Stimulated activated CD4-positive, alpha-beta T cell treated with anti-CD3 and anti-CD28 coated beads, Interleukin-15, amount 100 ng/mL, for 48 hours (primary cell): ENCODE results near the gene AKT1.
"Not testable (repeated sequence)": the region's sequence is repeated elsewhere in the genome, so short reads cannot be mapped to it uniquely, and the experiment has no call there.

Source experiments
- DNase-seq, 2 donors: peaks; one replicate each; pipeline ENCODE4 v3.0.0-alpha.2; 2020; ENCODE audit warnings: low read depth in 2 of 2

AKT1 gene

DNA sequence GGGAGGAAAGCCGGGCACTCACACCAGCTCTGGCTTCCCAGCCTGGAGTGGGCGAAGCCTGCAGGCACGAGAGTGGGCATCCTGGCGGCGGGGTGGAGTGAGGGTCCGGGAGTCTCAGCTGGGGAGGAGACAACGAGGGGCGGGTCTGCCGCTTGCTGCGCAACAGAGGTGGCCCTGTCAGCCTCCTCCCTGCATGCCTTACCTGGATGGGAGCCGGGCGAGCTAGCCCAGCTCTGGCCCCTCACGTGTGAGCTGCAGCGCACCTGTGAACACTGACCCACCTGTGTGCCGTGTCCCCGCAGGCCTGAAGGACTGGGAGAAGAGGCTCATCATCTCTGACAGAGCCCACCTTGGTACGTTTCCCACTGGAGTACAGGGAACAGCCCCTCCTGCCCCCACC lies 56.5 kb downstream of the AKT1 start:
- no peak for DNase-seq

DNA sequence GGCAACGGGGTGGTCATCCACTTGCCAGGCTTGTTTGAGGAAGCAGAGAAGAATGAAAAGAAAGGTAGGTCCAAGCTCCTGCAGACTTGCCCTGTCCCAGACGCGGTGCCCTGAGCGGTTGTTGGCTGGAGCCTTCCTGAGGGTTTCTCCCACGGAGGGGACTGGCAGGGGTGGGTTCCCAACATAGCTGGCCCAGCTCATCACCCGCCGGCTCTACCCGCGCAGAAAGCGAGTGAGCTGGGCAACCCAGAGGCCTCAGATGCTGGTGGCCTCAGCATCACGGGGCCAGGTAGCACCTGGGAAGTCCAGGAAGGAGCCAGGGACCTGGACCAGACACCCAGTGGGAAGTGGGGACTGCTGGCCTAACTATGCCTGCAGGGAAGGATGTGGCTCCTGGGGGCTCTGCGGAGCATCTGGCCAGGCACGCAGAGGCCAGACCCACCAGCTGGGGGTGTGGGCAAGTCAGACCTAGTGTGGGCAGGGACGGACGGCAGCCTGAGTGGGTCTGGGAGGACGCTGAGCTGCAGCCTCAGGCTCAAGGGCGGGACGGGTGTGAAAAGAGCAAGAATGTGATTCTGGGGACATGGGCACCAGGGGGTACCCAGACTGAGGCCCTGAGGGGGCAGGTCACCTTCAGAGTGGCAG lies 57.1 kb downstream of the AKT1 start:
- DNase-seq = no peak

DNA sequence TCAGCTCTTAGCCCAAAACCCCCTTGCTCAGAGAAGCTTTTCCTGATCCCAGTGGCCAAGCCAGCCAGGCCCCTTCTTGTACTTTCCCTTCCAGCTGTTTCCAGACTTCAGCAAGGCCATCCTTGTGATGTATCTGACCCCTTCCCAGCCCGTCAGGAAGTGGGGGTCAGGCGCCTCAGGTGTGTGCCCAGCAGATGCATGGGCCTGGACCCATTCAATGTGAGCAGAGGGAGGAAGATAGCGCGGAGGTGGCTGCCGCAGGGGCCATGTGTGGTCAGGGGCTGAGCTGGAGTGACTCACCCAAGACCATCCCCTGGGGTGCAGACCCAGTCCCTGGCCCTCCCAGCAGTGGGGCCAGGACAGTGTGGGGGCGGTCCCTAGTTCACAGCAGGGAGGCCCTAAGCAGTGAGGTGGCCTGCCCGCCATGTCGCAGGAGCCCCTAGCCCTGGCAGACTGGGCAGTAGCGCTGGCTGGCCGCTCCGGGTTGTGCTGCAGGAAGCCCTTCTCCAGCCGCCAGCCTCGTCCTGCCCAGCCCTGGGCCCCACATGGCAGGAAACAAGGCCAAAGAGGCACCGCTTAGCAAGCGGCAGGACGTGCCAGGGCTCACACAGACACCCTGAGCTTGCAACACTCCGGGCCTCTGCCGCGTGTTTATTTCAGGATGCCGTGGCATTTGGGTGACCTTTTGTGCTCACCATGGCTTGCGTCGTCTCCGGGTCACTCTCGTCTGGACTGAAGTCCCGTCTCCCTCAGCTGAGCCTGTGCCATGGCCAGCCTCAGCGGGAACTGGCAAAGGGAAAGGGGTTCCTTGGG lies 59.5 kb downstream of the AKT1 start:
- DNase-seq = no peak

DNA sequence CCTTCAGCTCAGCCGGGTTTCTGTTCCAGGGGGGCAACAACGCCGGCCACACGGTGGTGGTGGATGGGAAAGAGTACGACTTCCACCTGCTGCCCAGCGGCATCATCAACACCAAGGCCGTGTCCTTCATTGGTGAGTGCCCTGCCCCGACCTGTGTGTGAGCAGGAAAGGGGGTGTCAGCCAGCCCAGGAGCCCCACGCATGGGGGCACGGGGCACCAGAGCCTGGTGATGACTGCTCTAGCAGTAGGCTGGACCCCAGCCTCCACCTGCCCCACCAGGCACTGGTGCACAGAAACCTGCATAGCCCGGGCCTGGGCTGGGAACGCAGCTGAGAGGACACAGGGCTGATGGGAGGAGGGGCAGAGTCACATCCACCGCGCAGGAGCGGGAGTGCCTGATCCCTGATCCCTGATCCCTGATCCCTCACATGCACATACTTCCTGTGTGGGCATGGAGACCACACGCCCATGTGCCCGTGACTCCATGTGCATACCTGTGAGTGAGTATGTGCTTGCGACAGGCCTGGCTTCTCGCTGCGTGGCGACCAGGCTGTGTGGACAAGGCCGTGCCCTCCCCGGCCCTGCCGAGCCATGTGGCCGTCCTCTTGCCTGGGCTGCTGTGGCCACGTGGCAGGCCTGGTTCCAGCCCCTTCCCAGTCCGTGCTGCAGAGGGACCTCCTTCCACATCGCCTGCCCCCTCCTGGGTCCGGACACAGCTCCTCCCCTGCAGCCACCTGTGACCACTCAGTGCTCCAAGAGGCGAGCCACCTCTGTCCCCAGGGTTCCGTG lies 60.4 kb downstream of the AKT1 start:
- DNase-seq = no peak

DNA sequence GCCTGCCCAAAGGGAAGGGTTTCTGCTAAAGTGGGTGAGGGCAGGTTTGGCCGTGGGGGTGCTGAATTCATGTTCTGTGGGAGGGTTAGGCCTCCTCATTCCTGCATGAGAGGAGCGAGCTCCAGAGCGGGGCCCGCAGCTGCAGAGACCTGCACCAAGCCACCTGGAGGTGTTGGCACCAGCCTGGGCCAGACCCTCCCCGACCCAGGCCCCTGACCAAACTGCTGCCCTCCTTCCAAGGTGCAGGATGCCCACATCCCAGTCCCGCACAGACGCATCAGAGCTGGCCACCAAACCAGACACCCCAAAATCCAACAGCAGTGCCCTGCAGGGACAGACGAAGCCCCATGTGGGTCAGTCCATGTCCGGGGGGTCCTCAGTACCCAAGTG lies 61.0 kb downstream of the AKT1 start:
- DNase-seq = no peak

DNA sequence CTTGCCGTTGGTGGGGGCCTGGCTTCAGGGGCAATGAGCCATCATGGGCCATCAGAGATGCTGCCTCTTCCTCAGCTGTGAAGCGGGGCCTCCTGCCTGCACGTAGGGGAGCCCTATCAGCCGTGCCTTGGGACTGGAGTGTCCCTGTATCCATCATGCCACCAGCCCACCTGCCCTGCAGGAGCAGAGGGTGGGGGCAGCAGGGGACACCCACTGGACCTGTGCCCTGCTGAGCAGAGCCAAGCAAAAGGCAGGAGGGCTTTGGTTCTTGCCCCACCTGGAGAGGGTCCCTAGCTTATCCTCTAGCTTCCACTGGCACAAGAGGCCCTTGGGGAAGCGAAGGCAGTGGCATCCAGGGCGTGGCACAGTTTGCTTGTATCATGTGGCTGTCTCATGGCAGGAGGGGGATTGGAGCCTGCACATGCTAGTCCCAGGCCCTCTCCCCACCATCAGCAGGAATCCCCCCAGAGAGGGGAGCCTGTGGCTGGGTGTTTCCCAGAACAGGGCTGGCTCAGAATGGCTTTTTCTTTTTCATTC lies 61.4 kb downstream of the AKT1 start:
- no peak for DNase-seq

DNA sequence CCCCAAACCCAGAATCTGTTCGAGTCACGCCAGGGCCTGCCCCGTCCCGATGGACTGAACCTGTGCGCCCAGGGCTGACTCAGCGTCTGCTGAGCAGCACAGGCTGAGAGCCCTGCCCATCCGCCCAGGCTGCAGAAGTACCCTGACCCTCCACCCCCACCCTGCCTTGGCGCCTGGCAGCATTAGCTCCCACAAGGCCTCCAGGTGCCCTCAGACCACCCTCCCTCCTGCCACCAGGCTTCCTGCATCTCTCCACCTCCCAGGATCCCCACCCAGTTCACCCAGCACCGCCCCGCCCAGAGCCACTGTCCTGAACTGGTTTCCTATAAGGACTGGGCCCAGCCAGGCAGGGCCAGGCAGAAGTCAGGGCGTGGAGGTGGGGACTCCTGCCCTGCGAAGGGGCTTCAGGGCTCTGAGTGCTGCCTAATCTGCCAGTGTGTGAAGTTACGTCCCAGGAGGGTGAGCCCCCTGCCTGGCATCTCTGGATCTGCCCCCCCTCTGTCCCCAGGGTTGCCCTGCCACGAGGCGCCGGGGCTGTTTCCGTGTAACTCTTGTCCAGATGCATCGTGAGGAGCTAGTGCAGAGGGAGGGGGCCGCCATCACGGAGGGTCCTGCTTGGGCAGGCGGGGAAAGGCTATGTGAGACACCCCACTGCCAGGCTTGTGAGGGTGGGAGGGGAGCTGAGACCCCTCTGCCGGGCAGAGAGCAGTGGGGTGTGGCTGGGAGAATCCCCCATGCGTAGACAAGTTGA lies 62.4 kb downstream of the AKT1 start:
- DNase-seq = no peak

DNA sequence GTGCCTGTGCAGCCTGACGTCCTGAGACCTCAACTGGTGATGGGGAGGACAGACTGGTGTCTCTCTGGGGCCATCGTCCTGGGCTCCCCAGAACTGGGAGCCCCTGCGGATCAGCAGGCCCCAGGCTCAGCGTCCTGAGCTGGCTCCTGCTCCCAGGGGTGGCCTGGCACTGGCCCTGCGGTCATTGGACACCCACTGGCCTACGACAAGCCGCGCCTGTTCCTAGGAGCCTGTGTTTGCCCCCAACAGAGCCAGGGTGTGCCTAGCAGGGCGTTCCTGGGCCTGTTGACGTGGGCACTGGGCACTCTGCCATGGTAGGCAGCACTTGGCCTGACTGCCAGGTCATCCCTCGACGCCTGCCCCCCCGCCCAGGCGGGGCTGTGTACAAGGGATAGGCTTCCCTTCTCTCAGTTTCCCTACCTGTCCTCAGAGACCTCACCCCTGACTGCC lies 63.2 kb downstream of the AKT1 start:
- DNase-seq = no peak

DNA sequence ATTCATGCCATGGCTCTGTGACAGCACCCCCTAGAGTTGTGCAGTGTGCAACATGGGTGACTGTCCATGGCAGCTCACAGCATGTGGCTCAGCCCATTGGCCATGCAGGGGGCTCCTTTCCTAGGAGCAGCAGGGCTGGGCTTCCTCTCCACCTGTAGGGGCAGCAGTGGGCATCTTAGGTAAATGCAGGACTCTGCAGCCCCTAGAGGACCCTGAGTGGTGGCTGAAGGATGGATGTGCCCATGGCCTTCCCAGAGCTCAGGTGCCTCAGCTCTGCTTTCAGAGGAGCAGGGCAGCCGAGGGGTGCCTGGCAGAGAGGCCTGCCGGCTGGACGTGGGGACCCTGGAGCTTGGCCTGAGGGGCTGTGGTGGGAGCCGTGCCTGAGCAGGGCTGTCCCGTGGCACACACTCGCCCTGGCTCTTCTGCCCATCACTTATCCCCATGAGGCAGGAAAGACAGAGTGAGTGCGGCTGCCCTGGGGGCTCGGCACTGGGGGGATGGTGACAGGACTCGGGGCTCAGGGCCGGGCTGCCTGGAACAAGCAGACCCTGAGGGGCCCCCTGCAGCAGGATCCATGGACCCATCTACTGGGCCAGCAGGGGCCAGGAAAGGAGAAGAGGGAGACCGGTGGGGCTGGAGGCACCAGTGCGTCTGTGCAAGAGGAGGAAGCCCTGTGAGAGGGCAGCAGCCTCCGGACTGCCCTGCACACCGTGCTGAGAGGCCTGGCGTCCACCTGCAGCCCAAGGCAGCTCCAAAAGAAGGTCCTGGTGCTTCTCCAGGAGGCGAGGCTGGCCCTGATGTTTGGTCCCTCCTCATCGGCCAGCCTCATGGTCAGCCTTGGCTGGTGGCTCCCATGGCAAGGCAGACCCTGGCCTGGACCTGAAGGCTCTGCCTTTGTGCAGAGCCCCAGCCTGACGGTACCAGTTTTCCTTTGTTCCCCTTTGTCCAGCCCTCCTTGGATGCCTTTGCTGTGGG lies 63.9 kb downstream of the AKT1 start:
- DNase-seq = no peak

DNA sequence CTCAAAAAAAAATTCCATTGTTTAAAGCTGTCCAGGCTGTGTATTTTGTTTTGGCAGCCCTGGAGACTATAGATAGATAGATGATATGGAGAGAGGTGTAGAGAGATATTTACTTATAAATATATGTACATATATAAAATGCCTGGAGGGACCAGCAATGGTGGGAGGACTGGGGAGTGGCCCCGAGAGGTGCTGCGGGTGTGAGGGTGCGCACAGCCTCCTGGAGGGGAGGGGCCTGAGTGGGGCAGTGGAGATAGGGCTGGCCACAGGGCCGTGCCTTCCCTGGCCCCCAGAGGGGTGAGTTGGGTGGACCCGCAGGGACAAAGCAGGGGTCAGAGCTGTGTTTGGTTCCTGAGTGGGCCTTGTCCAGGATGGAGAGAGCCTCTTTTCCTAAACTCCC lies 65.1 kb downstream of the AKT1 start:
- no peak for DNase-seq

DNA sequence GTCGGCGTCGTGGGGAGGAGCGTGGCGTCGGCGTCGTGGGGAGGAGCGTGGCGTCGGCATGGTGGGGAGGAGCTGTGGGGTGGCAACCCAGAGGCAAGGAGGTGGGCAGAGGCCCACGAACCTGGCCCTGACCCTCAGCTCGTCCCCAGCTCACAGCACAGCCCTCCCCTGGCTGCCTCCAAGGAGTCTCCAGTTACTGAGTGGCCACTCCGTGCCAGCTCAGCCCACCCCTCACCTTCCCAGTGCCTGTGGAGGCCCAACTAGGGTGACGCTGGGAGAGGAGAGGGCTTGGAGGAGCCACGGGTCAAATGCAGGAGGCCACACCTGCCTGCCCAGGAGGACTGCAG lies 65.7 kb downstream of the AKT1 start:
- no peak for DNase-seq

DNA sequence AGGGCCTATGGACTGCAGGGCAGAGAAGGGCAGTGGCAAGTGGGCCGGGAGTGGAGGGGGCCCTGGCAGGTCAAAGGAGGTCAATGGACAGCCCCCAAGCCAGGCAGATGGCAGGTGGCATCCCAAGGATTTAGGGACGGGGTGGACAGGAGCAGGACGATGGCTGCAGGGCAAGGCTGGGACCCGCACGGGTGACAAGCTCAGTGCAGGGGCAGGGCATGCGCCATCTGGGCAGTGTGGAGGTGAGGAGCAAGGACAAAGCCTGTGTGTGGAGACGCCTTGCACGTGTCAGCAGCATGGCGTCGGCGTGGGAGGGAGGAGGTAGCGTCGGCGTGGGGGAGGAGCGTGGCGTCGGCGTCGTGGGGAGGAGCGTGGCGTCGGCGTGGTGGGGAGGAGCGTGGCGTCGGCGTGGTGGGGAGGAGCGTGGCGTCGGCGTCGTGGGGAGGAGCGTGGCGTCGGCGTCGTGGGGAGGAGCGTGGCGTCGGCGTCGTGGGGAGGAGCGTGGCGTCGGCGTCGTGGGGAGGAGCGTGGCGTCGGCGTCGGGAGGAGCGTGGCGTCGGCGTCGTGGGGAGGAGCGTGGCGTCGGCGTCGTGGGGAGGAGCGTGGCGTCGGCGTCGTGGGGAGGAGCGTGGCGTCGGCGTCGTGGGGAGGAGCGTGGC lies 66.2 kb downstream of the AKT1 start:
- not testable (repeated sequence) for DNase-seq

DNA sequence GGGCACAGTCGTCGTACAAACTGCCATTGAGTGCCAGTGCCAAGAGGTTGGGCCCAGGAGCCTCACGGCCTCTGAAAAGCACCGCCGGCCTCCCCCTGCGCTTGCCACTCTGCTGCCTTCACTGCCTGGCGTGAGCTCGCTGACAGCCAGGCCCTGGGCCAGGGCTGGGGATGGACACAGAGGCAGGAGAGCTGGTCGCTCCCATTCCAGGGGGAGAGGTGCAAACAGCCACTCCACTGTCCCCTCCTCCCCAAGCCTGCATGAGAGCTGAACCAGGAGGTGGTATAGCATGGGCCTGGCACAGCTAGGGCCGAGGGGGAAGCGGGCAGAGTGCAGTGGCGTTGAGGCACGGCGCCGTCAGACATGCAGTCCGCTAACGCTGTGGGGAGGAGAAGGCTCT lies 66.9 kb downstream of the AKT1 start:
- no peak for DNase-seq

DNA sequence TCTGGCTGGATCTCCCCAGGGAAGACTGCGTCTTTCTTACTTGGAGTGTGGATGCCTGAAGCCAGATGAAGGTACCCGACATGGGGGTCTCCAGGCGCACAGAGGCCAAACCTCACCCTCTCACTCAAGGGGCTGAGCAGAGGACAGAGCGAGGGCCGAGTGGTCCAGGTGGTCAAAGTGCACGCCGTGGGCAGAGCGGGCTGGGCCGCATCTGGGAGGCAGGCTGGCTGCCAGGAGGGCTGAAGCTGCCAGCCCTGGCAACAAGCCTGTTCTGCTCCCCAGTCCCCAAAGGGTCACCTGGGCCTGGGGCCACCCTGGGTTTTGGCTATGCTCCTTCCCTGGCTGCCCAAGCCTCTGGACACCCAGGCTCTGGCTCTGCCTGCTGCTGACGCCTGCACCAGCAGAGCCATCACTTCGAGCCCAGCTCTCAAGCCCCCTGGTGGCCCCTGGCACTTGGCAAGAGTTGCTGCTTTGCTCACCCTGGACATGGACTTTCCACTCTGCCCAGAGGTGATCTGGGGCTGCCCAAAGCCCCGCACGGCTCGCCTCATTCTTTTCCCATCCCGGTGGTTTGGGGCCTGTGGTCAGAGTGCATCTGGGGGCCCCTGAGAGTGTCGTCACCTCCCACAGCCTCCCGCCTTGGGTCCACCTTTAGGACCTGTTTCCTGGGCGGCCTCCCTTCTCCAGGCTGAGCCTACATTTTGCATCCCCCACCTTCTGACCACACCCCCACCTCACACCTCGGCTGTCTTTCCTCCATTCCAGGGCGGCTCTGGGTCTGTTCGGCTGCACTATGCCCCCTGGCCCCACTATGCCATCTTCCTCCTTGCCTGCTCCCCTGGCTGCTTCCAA lies 68.7 kb downstream of the AKT1 start:
- no peak for DNase-seq

DNA sequence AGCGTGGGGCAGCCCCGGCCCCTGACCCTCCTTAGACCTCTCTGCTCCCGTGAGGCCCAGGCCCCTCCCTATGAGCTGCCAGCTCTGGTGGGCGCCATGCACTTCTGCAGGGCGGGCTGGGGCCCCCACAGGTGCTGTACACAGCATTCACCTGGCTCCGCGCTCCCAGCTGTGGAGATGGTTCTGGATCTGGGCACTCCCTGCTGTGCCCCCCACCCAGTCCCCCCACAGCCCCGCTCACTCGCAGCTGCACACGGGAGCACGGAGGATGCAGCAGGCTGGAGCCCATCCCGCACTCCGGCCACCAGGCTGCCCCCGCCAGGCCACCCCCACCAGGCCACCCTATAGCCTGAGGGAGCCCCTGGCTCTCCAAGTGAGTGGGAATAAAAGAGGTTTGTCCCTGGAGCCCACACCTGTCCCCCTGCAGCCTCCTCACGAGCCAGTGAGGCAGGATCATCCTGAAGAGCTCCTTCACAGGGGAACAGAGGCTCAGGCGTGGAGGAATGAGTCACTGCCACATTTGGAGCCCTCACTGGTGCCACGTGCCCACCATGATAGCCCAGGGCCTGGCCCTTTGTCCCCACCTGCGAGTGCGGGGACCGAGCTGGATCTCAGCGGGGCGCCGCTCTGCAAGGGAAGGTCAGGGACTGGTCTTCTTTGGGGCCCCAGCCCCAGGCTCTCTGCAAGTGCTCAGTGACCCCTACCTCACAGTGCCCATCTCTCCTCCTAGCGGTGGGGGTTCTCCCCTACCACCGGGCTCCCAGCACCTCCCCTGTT lies 69.6 kb downstream of the AKT1 start:
- no peak for DNase-seq

DNA sequence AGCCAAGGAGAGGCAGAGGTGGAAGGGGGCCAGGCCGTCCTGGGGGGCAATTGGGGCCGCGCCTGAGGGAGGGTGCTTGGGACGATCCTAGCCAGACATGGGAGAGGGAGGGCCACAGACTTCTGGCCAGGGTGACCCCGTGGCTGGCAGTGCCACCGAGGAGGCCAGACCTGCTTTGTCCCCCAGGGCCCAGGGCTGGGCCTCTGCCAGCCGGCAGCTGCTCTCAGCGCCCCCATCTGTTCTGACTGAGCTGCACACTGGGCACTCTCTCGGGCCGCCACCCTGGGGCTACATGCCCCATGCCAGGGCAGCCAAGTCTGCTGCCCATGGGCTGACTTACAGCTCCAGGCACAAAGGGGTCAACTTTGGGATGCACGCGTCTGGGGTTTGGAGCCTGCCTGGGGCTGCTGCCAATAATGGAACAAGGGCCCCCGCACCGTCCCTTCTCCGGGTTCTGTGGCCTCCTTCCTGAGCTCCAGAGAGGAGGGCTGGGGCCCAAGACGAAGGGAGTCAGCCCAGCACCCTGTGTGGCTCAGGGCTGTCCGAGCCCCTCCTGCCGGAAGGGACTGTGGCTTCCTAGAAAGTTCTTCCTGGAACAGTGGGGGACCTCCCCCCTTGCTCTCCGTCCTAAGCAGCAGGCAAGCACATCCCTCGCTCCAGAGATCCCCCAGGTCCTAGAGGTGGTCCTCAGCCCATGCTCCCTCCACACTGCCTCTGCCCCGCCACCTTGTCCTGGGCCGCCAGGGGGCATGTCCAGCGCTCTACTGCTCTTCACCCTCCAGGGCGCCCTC lies 70.4 kb downstream of the AKT1 start:
- DNase-seq = no peak

DNA sequence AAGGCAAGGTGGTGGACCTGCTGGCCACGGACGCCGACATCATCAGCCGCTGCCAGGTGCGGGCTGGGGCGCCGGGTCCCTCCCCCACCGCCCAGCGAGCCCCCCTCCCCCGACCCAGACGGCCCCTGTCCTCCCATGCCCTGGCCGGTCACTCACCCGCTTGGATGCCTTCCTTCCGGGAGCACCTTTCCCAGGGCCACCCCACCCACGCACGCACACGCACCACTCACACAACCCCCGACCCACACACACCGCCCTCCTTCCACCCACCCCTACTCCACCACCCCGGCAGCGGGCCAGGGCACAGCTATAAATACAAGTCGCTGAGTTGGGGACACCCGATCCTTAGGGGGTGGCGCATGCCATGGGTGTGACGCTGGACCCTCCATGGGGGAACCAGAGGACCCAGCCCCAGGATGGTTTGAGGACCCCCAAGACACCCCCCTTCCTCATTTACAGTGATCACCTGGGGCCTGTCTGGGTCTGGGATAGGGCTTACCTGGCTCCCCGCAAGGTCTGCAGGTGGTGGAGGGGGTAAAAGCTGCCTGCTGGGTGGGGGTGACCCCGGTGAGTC lies 71.1 kb downstream of the AKT1 start:
- DNase-seq = no peak
